Right ventricle myocardium inferior (tissue), 1 donor: ENCODE data around the gene CRLF2. TPM values are rescaled to one million over a fixed set of nuclear protein-coding genes. Genes with fewer than 3 reads are reported as not detected.
"Not testable (repeated sequence)": the region's sequence is repeated elsewhere in the genome, so short reads cannot be mapped to it uniquely, and the experiment has no call there.

Experiments used
- ATAC-seq: fragments of 200-7000 bp; cut with Tn5 transposase; one replicate; pipeline ENCODE4 v1.9.1; 2020; ENCODE audit warnings: mild to moderate bottlenecking, moderate library complexity
- DNase-seq: peaks from one replicate; pipeline ENCODE4 v3.0.0; 2021; ENCODE audit errors: missing footprints
- intact Hi-C: fragments of 100-400 bp; cut with DNase I; formaldehyde crosslinking; loops from one replicate; pipeline ENCODE4 v1.11.0; 2022
- total RNA-seq: library from RNA; stranded (reverse); fragmentation: NEBNext Ultra II Directional; extraction: Animal tissue kit (Norgen Biotek cat#: 25700); gene quantifications from one replicate; pipeline ENCODE4 v1.2.1, GENCODE V29; 2021
- donor health status: DM: no; HTN: yes; CAD: no; lungs with severe emphysema.

CRLF2 gene
- total RNA-seq, 1 donor from 2014 or later, result not detected

DNA sequence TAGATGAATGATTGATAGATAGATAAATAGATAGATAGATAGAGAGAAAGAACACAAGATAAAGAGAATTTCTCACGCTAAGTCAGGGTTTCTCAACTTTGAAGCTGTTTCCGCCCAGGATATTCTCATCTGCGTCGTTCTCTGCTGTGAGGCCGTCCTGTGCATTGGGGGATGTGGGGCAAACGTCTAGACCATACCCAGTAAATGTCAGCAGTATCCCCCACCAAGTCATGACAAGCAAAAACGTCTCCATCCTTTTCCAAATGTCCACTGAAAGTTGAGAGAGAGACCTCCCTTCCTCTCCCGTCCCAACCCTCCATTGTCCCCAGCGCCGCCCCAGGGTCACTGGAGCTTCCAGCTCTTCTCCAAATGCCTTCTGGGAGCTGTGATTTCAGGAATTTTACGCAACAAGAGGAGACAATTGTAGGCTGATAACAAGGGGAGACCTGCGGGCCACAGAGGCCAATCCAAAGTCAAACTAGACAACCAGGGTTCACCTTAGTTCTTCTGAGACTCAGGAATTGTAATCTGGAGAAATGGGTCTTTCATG, 8.9 kb upstream of the CRLF2 start:
- intact Hi-C loops, result no loop called here

DNA sequence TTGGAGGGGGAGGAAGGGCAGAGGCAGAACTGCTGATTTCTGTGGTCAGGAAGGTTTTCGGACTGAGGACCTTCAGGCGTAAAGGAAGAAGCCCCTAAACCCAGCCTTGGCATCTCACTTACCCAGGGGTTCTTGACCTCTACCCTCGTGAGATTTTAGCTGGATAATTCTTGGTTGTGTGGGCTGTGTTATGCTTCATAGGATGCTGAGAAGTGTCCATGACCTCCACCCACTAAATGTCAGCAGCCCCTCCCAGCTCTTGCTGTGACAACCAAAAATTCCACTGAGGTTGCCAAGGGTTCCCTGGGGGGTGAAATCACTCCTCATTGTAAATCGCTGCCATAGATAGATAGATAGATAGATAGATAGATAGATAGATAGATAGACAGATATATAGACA, 5.8 kb upstream of the CRLF2 start:
- intact Hi-C loops, result no loop called here
- DNase-seq (no peak), ATAC-seq (no peak)

More for the DNA sequence above, 8.9 kb upstream of the CRLF2 start:
- no peak for DNase-seq
- no peak for ATAC-seq

DNA sequence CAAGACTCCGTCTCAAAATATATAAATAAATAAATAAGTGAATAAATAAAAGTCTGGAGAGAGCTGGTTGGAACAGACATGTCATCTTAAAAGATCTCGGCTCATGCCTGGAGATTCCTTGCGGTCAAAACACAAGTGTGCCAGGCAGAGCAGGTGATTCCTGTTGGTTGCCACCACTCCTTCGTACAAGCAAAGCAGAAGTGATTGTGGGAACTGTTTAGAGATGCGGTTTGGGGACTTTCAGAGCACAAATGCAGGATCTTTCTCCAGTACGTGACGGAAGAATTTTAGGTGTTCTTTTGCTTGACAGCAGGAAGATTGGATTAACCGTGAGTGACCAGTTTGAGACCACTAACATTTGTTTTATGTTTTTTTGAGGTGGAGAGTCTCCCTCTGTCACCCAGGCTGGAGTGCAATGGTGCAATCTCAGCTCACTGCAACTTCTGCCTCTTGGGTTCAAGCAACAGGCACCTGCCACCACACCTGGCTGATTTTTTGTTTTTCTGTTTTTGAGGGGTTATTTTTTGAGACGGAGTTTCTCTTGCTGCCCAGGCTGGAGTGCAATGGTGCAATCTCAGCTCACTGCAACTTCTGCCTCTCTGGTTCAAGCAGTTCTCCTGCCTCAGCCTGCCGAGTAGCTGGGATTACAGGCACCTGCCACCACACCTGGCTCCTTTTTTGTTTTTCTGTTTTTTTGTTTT, 2.8 kb upstream of the CRLF2 start:
- ATAC-seq (no peak), DNase-seq (no peak)
- intact Hi-C loops, result no loop called here

DNA sequence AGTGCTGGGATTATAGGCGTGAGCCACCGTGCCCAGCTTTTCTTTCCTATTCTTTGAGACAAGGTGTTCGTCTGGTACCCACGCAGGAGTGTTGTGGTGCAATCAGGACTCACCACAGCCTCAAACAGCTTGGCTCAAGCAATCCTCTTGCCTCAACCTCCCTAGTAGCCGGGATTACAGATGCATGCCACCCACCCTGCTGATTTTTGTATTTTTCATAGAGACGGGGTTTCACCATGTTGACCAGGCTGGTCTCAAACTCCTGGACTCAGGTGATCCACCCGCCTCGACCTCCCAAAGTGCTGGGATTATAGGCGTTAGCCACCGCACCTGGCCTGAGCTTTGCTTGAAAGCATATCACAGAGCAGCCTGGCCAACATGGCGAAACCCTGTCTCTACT, 1.5 kb upstream of the CRLF2 start:
- no peak for ATAC-seq
- intact Hi-C loops, result no loop called here
- DNase-seq, result no peak

DNA sequence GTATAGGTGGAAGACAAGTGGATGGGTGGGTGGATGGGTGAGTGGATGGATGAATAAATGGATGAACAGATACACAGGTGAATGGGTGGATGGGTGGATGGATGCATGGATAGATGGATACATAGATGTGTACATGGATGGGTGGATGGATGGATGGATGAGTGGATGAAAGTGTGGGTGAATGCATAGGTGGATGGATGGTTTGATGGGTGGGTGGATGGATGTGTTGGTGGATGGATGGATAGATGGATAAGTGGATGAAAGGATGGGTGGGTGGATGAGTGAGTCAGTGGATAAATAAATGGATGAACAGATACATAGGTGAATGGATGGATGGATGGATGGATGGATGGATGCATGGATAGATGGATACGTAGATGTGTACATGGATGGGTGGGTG, 1.6 kb downstream of the CRLF2 start:
- ATAC-seq (no peak), DNase-seq (no peak)
- intact Hi-C loops, result no loop called here

DNA sequence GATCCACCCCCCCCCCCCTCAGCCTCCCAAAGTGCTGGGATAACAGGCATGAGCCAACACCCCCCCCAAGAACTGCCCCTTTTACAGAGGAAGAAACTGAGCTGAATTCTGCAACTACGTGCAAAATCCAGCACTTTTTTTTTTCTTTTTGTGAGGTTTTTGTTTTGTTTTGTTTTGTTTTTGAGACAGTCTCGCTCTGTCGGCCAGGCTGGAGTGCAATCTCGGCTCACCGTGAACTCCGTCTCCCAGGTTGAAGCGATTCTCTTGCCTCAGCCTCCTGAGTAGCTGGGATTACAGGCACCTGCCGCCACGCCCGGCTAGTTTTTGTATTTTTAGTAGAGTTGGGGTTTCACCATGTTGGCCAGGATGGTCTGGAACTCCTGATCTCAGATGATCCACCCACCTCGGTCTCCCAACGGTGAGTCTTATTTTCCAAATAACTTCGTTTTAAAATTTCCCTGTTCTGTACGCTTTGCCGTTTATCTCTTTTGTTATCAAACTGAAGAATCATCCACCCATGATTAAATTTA, 4.9 kb downstream of the CRLF2 start:
- no peak for DNase-seq
- ATAC-seq, result no peak
- intact Hi-C loops, result no loop called here

DNA sequence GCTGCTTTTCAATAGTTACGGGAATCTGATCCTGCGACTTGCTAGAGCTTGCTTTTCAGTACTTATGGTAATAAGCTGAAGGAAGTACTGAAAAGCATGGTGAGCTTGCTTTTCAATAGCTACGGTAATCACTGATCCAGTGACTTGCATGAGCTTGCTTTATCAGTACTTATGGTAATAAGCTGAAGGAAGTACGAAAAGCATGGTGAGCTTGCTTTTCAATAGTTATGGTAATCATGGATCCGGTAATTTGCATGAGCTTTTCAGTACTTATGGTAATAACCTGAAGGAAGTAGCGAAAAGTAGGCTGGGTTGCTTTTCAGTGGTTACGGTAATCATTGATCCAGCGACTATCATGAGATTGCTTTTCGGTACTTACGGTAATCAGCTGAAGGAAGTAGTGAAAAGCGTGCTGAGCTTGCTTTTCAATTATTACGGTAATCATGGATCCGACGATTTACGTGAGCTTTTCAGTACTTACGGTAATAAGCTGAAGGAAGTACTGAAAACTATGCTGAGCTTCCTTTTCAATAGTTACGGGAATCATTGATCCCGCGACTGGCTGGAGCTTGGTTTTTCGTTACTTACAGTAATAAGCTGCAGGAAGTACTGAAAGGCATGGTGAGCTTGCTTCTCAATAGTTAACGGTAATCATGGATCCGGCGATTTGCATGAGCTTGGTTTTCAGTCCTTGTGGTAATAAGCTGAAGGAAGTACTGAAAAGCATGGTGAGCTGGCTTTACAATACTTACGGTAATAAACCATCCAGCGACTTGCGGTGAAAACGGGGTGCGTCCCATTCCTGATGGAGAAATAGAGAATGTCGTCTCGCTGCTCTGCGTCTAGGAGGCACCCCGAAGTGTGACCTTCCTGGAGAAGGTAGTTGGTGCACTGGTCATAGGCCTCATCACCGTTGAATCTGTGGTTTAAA, 6.5 kb downstream of the CRLF2 start:
- ATAC-seq (peak; percentile 76), DNase-seq (no peak)
- intact Hi-C loops, result no loop called here

DNA sequence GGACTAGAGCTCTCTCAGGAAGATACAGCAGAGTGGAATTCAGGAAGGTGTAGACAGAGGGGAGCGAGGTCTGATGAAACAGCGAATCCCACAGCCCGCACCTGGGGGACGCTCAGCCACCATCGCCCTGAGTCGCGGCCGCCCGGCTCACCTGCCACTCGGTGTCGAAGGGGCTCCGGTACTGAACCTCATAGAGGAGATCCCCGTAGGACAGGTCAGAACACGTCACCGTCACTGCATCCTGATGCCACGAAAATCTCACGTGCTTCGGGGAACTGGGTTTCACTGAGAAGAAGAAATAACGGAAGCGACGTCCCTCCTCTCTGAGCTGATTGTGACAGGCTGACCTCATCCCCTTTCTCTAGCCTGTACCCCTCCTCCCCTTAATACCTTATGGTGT, 10.2 kb downstream of the CRLF2 start:
- ATAC-seq, result no peak
- no peak for DNase-seq
- intact Hi-C loops, result no loop called here

DNA sequence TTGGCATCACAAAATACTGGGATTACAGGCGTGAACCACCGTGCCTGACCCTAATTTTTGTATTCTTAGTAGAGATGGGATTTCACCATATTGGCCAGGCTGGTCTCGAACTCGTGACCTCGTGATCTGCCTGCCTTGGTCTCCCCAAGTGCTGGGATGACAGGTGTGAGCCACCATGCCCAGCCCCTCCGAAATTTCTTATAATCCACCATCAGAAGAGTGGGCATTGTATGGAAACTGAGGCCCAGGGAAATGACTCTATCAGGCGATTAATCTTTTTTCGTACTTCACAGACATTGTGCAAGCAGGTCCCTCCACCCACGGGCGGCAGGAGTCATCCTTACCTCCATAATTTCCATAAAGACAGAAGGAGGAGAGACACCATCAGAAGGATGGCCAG, 16.0 kb downstream of the CRLF2 start:
- no peak for DNase-seq
- intact Hi-C loops, result no loop called here
- no peak for ATAC-seq

DNA sequence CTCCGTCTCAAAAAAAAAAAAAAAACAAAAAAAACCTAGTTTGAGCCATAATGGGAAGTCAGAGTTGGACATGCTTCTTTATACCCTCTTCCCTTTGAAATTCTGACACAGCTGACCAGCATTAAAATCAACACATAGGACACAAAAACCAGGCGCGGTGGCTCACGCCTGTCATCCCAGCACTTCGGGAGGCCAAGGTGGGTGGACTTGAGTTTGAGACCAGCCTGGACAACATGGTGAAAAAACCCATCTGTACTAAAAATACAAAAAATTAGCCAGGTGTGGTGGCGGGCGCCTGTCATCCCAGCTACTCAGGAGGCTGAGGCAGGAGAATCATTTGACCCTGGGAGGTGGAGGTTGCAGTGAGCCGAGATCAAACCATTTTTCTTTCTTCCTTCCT, 20.3 kb downstream of the CRLF2 start:
- DNase-seq, intact Hi-C loops, ATAC-seq: not testable (repeated sequence)

DNA sequence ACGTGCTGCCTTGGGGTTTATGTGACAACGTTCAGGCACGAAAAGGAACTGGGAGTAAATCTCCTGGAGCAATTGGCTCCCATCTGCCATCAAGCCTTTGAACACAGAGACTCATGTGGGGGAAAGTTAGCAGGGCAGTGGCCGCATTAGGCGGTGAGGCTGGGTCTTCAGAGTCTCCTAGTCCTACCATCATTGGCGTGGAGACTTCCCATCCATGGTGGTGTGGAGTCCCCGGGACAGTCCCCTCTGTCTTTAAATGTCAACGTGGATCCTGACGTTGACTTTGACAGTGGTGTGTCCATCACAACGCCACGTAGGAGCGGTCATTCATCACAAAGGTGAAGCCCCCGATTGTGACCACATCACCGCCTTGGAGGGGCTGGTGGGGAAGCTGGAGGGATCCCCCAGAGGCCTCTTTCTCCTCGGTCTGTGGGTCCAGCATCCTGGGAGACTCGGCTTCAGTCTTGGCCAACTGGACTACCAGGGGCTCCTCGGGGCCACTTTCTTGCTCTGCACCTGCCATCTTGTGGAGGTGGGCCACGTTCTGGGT, 21.8 kb downstream of the CRLF2 start:
- ATAC-seq (no peak), DNase-seq (no peak)
- intact Hi-C loops, result no loop called here

DNA sequence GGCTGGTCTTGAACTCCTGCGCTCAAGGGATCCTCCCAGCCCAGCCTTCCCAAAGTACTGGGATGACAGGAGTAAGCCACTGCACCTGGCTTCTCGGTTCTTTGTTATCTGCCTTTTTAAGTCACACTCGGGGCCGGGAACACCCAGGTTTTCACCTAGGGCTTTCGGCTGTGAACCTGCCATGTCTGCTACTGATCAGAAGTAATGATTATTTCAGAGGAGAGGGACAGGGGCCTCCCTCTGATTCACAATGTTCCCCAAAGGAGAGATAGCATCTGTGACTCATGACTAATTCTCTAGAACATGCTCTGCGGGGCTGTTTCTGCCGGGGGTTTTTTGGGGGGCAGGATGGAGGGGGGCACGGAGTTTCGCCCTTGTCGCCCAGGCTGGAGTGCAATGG, 26.9 kb downstream of the CRLF2 start:
- DNase-seq, result no peak
- no peak for ATAC-seq
- intact Hi-C loops, result no loop called here

DNA sequence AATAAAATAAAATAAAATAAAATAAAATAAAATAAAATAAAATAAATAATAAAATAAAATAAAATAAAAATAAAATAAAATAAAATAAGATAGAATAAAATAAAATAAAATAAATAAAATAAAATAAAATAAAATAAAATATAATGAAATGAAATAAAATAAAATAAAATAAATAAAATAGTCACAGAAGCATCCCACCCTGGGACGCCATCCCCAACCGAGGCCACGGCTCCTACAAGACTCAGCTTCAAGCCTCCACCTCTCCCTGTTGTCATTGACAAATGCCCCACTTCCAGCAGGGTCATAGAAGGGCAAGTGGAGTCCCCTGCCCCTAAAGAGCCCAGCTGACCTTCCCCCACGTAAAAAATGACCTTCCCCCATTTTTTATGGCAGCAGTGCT, 30.2 kb downstream of the CRLF2 start:
- intact Hi-C loops, result no loop called here
- no peak for DNase-seq
- ATAC-seq, result no peak

DNA sequence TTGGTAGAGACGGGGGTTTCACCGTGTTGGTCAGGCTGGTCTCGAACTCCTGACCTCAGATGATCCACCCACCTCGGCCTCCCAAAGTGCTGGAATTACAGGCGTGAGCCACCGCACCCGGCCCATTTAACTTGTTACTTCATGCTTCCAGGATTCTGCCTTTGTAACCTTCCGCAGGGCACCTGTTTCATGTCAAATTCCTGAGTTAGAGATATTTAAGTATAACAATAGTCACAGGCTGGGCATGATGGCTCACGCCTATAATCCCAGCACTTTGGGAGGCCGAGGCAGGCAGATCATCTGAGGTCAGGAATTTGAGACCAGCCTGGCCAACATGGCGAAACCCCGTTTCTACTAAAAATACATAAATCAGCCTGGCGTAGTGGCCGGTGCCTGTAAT, 30.8 kb downstream of the CRLF2 start:
- DNase-seq, ATAC-seq, intact Hi-C loops: not testable (repeated sequence)

DNA sequence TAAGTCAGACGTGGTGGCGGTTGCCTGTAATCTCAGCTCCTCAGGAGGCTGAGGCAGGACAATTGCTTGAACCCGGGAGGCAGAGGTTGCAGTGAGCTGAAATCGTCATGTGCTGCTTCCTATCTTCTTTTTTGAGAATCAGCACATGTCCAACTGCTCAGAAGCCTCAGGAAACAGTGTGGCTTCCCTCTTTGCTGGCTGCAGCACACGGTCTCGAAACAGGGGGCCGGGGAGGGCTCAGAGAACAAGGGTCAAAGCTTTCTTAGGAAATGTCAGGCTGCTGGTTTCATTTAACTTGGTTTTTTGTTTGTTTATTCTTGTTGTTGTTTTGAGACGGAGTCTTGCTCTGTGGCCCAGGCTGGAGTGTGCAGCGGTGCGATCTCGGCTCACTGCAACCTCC, 31.3 kb downstream of the CRLF2 start:
- ATAC-seq, result no peak
- intact Hi-C loops, result no loop called here
- no peak for DNase-seq

DNA sequence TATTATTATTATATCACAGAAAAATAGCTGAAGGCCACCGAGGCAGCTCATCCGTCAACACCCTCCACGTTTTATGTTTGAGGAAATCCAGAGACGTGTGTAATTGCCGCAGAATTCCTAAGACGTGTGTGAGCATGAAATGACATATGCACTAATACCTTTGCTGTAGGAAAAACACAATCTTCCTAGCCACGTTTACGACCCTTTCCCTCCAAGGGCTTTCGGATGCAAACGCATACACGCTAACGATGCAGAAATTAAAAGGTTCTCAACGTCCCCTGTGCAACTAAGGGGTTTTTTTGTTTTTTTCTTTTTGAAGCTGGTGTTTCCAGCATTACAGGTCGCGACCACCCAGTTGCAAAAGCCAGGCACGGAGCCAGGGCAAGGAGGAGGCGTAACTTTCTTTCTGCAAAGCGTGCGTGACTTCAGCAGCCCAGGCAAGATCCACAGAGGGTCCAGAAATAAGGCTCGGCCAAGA, 33.8 kb downstream of the CRLF2 start:
- no peak for DNase-seq
- no peak for ATAC-seq
- intact Hi-C loops, result no loop called here

DNA sequence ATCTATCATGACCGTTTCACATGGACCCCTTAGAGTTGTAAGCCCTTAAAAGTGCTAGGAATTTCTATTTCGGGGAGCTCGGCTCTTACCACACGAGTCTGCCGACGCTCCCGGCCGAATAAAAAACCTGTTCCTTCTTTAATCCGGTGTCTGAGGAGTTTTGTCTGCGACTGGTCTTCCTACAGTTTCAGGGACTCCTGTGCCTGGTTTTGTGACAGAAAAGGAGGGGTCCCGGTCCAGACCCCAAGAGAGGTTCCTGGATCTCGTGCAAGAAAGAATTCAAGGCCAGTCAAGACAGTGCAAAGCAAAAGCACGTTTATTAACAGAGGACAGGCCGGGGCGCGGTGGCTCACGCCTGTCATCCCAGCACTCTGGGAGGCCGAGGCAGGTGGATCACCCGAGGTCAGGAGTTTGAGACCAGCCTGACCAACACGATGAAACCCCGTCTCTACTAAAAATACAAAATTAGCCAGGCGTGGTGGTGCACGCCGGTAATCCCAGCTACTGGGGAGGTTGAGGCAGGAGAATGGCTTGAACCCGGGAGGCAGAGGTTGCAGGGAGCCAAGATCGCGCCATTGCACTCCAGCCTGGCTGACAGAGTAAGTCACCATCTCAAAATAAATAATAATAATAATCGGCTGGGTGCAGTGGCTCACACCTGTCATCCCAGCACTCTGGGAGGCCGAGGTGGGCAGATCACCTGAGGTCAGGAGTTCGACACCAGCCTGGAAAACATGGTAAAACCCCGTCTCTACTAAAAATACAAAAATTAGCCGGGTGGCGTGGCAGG, 35.7 kb downstream of the CRLF2 start:
- DNase-seq, ATAC-seq, intact Hi-C loops: not testable (repeated sequence)
